ENCODE measurements around the gene DHX16.
"Not testable (repeated sequence)": the region's sequence is repeated elsewhere in the genome, so short reads cannot be mapped to it uniquely, and the experiment has no call there.

DHX16 gene

DNA sequence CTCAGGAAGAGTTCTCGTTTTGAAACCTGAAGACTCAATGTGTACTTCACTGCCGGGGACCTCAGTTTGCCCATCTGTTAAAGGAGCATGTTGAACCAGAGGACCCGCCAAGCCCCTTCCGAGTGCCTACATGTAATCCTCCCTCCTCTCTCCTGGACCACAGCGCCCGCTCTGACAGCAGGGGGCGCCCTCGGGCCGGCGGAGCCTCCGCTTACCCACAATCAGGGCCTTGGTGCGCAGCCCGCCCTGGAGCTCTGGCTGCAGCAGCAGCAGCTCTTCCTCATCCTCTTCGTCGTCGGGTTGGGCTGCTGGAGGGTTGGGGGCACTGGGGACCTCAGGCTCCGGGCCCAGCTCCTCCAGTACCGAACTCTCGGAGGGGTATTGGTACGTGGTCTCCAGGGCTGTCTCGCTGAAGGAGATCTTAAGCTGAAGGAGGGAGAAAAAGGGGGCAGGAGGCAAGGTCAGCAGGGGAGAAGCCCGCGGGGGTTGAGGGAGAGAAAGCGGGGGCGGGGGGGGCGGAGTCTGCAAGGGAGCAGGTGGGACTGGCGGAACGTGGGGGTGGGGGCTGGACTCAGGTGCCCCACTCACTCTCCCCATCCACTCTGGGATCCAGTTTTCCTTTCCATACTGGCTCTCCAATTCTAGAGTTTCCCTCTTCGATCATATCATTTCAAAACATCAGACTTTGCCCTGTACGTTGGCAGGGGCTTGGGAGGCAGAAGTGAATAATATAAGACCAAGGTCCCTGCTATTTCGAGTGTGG lies 6.3 kb upstream of the DHX16 start:
- ChIA-PET POLR2A (ENCODE audit: low non-redundant PET) (interaction anchor here (0.5 to 0.9 kb wide), 2 partner anchors 14 to 19 kb away, joined by 3 read pairs; no protein-coding TSS in a partner anchor), CTCF (interaction anchor here (0.6 to 5.3 kb wide), 12 partner anchors 15 to 205 kb away, joined by 3 to 31 read pairs (median 4); partner anchors contain the start of genes DDR1 and MDC1)
- H3K27ac ChIP-seq: peak overlapping the region; percentile 97
- TF ChIP-seq, protein P1, sequence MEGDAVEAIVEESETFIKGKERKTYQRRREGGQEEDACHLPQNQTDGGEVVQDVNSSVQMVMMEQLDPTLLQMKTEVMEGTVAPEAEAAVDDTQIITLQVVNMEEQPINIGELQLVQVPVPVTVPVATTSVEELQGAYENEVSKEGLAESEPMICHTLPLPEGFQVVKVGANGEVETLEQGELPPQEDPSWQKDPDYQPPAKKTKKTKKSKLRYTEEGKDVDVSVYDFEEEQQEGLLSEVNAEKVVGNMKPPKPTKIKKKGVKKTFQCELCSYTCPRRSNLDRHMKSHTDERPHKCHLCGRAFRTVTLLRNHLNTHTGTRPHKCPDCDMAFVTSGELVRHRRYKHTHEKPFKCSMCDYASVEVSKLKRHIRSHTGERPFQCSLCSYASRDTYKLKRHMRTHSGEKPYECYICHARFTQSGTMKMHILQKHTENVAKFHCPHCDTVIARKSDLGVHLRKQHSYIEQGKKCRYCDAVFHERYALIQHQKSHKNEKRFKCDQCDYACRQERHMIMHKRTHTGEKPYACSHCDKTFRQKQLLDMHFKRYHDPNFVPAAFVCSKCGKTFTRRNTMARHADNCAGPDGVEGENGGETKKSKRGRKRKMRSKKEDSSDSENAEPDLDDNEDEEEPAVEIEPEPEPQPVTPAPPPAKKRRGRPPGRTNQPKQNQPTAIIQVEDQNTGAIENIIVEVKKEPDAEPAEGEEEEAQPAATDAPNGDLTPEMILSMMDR (conservative IDR thresholded peaks at IDR 0.05; ENCODE audit: low read depth): peak; percentile 92
- DNase-seq (ENCODE audit: low spot score): peak; percentile 59

DNA sequence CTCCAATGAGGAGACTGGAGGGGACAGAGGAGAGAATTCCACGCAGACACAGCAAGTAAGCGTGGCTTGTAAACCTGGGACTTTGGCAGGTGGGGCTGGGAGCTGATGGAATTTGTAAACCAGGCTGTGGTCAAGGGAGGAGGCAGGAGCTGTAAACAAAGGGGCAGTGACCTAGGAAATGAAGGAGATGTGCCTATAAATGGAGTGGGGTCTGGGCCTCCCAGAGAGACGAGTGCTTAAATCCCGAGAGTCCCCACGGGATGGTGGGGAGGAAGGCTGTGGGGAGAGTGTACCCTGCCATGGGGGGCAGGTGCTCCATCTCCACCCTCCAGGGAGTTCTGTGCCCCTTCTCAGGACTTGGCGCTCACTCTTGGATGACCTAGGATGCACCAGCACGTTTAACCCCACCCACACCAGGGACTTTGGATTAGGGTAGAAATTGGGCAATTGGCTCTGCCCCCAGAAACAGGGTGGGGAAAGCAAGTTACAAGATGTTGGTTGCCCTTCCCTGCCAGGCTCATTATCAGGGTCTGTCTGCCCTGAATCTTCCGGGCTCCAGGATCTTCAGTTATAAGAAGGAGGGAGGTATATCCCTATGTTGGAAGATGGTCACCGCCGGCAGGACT lies 4.0 kb upstream of the DHX16 start:
- CTCF ChIA-PET: interaction anchor here (2.9 kb wide), 1 partner anchor 54 kb away, joined by 13 read pairs; no protein-coding TSS in a partner anchor
- DNase-seq (ENCODE audit: low spot score): no peak
- H3K27ac ChIP-seq: peak overlapping the region; percentile 97
- TF ChIP-seq, protein P1 (conservative IDR thresholded peaks at IDR 0.05; ENCODE audit: low read depth): no peak
- POLR2A ChIA-PET (ENCODE audit: low non-redundant PET): interaction anchor here (0.6 kb wide), 1 partner anchor 14 kb away, joined by 3 read pairs; no protein-coding TSS in a partner anchor

- CTCF ChIA-PET: interaction anchor here (0.6 to 0.9 kb wide), 3 partner anchors 11 to 64 kb away, joined by 3 to 4 read pairs (median 3); no protein-coding TSS in a partner anchor
- DNase-seq (ENCODE audit: low spot score): no peak
- TF ChIP-seq, protein P1 (conservative IDR thresholded peaks at IDR 0.05; ENCODE audit: low read depth): no peak
- 0 out of 2 replicates have a peak overlapping the region, but pooled peaks have one; percentile 85 for H3K27ac ChIP-seq
- POLR2A ChIA-PET (ENCODE audit: low non-redundant PET): no interaction called here
These were observed 1.9 kb downstream of the DHX16 start for GRCh38 chr6:30670760-30671527.

GRCh38 chr6:30666300-30666699 lies 6.5 kb downstream of the DHX16 start:
- DNase-seq (ENCODE audit: low spot score); H3K27ac ChIP-seq; POLR2A ChIA-PET (ENCODE audit: low non-redundant PET); CTCF ChIA-PET: not testable (repeated sequence)

DNA sequence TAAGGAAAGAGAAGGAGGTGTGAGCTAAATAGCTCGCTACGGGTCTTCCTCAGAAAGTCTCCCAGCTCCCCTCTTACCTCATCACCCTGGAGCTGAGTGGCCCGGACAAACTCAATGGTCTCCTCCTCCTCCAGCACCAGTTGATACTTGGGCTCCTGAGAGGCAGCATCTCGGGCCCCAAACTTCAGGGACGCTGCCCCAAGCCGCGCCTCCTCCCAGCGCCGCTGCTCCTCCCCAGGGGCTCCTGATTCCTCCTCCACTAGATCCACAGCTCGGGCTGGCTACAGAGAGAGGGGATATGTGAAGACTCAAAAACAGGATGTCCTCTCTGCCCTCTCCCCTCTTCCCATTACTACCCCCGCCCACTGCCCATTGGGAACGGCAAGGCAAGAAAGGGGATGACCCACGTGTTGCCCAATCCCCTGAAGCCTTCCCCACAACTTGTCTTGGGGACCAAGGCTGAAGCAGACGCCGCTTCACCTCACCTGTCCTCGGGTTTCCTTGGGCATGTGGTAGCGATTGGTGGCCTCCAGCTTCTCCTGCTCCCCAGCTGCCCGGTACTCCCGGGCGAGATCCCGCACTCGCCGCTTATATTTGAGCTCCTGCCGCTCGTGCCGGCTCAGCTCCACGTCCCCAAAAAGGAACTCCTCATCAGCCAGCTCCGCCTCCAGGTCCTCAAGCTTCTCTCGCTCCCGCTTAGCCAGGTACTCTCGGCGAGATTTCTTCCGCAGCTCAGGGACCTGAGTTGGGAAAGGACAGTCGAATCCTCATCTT lies 7.6 kb downstream of the DHX16 start:
- CTCF ChIA-PET: interaction anchor here (0.7 to 1.0 kb wide), 3 partner anchors 14 to 415 kb away, joined by 3 to 5 read pairs (median 3); no protein-coding TSS in a partner anchor
- DNase-seq (ENCODE audit: low spot score): no peak
- POLR2A ChIA-PET (ENCODE audit: low non-redundant PET): no interaction called here

DNA sequence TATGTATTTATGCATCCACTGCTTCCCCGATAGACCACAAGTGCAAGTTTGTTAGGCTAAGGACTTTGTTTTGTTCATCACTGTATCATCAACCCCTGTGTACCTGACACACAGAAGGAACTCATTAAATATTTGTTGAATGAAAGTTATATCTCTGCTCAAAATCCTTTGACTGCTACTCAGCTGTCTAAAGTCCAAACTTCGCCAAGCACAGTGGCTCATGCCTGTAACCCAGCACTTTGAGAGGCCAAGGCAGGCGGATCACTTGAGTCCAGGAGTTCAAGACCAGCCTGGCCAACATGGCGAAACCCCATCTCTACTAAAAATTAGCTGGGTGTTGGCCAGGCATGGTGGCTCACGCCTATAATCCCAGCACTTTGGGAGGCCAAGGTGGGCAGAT lies 14.9 kb downstream of the DHX16 start:
- DNase-seq (ENCODE audit: low spot score); H3K27ac ChIP-seq; POLR2A ChIA-PET (ENCODE audit: low non-redundant PET): not testable (repeated sequence)
- CTCF ChIA-PET: interaction anchor here (0.7 kb wide), 1 partner anchor 41 kb away, joined by 3 read pairs; no protein-coding TSS in a partner anchor

More for the DNA sequence above, 7.6 kb downstream of the DHX16 start:
- TF ChIP-seq, protein P1 (conservative IDR thresholded peaks at IDR 0.05; ENCODE audit: low read depth): no peak
- no peak overlapping the region for H3K27ac ChIP-seq
